ENCODE results near the gene ARF4.

ARF4 gene

DNA sequence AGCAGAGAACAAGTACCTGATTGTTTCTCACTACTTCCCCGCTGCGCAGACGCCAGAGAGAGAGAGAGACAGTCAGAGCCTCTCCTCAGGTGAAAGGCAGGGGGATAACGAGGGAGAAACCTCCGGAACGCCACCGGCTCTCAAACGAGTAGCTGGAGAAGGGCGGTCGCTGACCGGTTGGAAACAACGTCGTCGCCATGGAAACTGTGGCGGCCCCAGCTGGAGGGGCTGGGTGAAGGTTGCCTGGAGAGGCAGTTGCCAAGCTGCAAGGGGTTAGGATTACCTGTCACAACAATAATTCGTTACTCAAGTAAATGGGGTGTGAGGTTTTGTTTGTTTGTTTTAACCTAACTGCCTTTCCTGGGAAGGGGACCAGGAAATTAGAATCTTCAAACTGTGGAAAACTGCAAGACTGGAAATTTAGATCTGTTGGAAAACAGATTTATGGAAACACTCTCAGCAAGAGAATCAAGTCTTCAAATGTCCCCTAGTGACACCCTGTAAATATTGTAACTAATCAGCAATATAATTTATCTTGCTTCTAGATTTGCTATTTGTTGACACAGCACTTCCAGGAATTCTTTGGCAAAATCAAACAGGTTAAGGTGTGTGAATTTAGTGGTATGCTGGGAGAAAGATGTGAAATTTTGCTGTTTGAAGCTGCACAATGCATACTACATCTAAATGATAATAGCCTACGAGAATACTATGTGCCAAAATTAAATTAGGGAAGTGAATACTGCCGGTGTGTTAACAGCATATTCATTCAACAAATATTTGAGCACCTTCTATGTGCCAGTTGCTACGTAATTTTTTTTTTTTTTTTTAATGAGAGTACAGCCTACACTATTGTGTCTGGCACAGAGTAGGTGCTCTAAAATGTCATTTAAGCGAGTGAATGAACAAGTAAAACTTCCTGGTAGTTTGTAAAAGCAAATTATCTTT is 52.7 kb downstream of the ARF4 start, which contains the start of gene DNAH12:
Gene DNAH12 (minus strand): TSS at position 164 of the 945 bp plus-strand sequence. CDS start 1,474 bp downstream, outside the sequence.
- no peaks in the 10 kb centered on the region for H3K9me3 ChIP-seq (ENCODE audit: control insufficient read depth, insufficient read depth, low read length)
- no peaks in the 10 kb centered on the region for H3K27me3 ChIP-seq (ENCODE audit: control insufficient read depth, insufficient read depth, low read length)
- H3K9ac ChIP-seq (ENCODE audit: low read depth, low read length) = no peak within 1 kb of the TSS
- peaks cover 6% of the 10 kb centered on the region for H3K4me1 ChIP-seq (ENCODE audit: control insufficient read depth, insufficient read depth, low read length)
- no peaks in the 10 kb centered on the region for H3K36me3 ChIP-seq (ENCODE audit: control insufficient read depth, insufficient read depth, low read length)
- peak within 1 kb of the TSS; percentile 56 for H3K4me3 ChIP-seq (ENCODE audit: low read depth, low read length)

DNA sequence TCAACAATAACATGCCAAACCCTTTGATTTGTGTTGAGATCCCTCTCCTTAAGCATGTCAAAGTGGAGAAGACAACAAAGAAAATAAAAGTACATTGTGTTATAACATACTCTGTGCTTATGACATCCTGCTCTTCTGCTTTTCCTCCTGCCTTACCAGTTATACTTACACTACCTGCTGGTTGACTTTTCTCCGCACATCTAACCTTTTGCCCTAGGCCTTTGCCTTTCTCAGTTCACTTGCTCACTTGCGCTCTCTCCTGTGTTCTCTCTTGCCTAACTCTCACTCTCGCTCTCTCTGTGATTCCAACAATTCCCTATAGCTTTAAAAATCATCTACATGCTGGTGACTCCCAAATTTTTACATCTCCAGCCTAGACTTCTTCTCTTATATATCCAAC is 58.7 kb downstream of the ARF4 start:
- Histone ChIP-seq H3K27me3 (ENCODE audit: control insufficient read depth, insufficient read depth, low read length) (no peaks in the 10 kb centered on the region), H3K9me3 (ENCODE audit: control insufficient read depth, insufficient read depth, low read length) (no peaks in the 10 kb centered on the region), H3K36me3 (ENCODE audit: control insufficient read depth, insufficient read depth, low read length) (no peaks in the 10 kb centered on the region), H3K9ac (ENCODE audit: low read depth, low read length) (no peak overlapping the region), H3K4me1 (ENCODE audit: control insufficient read depth, insufficient read depth, low read length) (no peaks in the 10 kb centered on the region), H3K4me3 (ENCODE audit: low read depth, low read length) (no peak overlapping the region)

DNA sequence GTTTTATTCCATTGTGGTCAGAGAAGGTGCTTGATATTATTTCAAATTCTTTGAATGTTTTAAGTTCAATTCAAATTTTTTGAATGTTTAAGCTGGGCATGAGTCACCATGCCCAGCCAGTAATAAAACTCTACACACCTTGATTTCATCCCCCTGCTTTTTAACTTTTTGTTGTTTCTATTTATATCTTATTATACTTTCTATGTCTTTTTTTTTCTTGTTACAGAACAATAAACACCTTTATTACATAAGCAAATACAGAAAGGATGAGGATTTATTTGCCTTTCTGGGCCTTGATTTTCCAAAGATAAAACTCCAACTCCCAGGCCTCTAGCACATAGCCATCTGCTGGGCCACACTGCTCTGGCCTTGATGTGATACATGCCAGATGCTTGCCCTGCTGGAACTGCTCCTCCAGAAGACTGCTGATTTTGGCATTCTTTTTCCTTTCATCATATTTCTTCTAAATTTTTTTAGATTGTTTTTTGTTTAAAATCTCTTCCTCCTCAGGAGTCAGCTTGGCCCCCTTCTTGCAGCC is 67.0 kb downstream of the ARF4 start:
- Histone ChIP-seq H3K9ac (ENCODE audit: low read depth, low read length) (no peak overlapping the region), H3K9me3 (ENCODE audit: control insufficient read depth, insufficient read depth, low read length) (no peaks in the 10 kb centered on the region), H3K27me3 (ENCODE audit: control insufficient read depth, insufficient read depth, low read length) (no peaks in the 10 kb centered on the region), H3K36me3 (ENCODE audit: control insufficient read depth, insufficient read depth, low read length) (no peaks in the 10 kb centered on the region), H3K4me3 (ENCODE audit: low read depth, low read length) (no peak overlapping the region), H3K4me1 (ENCODE audit: control insufficient read depth, insufficient read depth, low read length) (no peaks in the 10 kb centered on the region)
